ENCODE data around the gene PRR23E.

DNA sequence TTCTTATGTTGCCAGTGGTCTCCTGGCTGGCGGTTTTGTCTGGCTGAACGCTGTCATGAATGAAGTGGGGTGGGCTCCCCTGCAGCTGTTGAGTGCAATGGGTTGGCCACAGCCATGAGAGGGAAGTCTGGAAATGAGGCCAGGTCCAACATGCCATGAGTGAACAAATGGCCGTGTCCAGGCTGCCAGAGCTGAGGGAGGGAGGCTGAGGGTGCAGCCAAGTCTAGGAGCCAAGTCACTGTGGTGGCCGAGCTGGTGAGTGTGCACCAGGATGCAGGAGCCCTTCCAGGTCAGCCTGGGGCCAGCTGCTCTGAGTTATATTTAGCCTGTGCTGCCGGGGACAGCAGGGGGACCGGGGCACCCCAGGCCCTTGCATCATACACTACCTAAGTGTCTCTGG is 24.7 kb upstream of the PRR23E start:
- TF ChIP-seq TAF1 (IDR thresholded peaks at IDR 0.05; ENCODE audit: borderline replicate concordance, insufficient read depth, low read length) (no peak), POLR2AphosphoS5 (IDR thresholded peaks at IDR 0.05; ENCODE audit: low read depth, low read length) (no peak), SIN3A (IDR thresholded peaks at IDR 0.05; ENCODE audit: borderline replicate concordance, insufficient read depth, low read length) (no peak), FOXP2 (optimal IDR thresholded peaks at IDR 0.05; ENCODE audit: borderline replicate concordance, extremely low read depth, extremely low read length, insufficient read depth) (no peak)
- TF ChIP-seq, protein P1, sequence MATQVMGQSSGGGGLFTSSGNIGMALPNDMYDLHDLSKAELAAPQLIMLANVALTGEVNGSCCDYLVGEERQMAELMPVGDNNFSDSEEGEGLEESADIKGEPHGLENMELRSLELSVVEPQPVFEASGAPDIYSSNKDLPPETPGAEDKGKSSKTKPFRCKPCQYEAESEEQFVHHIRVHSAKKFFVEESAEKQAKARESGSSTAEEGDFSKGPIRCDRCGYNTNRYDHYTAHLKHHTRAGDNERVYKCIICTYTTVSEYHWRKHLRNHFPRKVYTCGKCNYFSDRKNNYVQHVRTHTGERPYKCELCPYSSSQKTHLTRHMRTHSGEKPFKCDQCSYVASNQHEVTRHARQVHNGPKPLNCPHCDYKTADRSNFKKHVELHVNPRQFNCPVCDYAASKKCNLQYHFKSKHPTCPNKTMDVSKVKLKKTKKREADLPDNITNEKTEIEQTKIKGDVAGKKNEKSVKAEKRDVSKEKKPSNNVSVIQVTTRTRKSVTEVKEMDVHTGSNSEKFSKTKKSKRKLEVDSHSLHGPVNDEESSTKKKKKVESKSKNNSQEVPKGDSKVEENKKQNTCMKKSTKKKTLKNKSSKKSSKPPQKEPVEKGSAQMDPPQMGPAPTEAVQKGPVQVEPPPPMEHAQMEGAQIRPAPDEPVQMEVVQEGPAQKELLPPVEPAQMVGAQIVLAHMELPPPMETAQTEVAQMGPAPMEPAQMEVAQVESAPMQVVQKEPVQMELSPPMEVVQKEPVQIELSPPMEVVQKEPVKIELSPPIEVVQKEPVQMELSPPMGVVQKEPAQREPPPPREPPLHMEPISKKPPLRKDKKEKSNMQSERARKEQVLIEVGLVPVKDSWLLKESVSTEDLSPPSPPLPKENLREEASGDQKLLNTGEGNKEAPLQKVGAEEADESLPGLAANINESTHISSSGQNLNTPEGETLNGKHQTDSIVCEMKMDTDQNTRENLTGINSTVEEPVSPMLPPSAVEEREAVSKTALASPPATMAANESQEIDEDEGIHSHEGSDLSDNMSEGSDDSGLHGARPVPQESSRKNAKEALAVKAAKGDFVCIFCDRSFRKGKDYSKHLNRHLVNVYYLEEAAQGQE (IDR thresholded peaks at IDR 0.05; ENCODE audit: insufficient read depth in 1 of 2, low read depth in 2 of 2, low read length in 2 of 2), result no peak

Data from PFSK-1 (cell line).